Naive B cell (primary cell): ENCODE results near the gene KCNJ16. TPM values are rescaled to one million over a fixed set of nuclear protein-coding genes. Genes with fewer than 3 reads are reported as not detected.
A peak's percentile ranks its signal among the peaks of the same experiment; 100 is the strongest.

Experiments
- ATAC-seq, 2 donors: fragments of 150-1000 bp; cut with Tn5 transposase; 2 replicates each; pipeline ENCODE4 v1.10.0; 2021; ENCODE audit warnings: low read depth in 2 of 2, mild to moderate bottlenecking in 2 of 2, moderate library complexity in 2 of 2
- DNase-seq: peaks from one replicate; pipeline ENCODE4 v3.0.0; 2022
- H3K27ac Mint-ChIP-seq, 6 donors: one replicate each; pipeline ENCODE4 v1.8.0; 2020 to 2022; ENCODE audit warnings: mild to moderate bottlenecking in 6 of 6, mixed read lengths in 6 of 6, moderate library complexity in 5 of 6, inconsistent platforms in 2 of 6
- H3K27me3 Mint-ChIP-seq, 3 donors: one replicate each; pipeline ENCODE4 v1.8.0; 2021 to 2022; ENCODE audit warnings: mixed read lengths in 3 of 3, mild to moderate bottlenecking in 1 of 3
- H3K36me3 Mint-ChIP-seq, 2 donors: one replicate each; pipeline ENCODE4 v1.8.0; 2020 to 2022; ENCODE audit warnings: mixed read lengths in 2 of 2, inconsistent platforms in 1 of 2, mild to moderate bottlenecking in 1 of 2
- H3K4me1 Mint-ChIP-seq, 3 donors: one replicate each; pipeline ENCODE4 v1.8.0; 2020 to 2022; ENCODE audit warnings: mixed read lengths in 3 of 3, inconsistent platforms in 1 of 3, mild to moderate bottlenecking in 1 of 3, moderate library complexity in 1 of 3
- H3K4me3 Mint-ChIP-seq, 8 donors: one replicate each; pipeline ENCODE4 v1.8.0; 2020 to 2022; ENCODE audit warnings: mild to moderate bottlenecking in 8 of 8, mixed read lengths in 8 of 8, moderate library complexity in 8 of 8, inconsistent platforms in 2 of 8
- H3K9me3 Mint-ChIP-seq, 7 donors: one replicate each; pipeline ENCODE4 v1.8.0; 2020 to 2022; ENCODE audit warnings: mixed read lengths in 7 of 7, mild to moderate bottlenecking in 5 of 7, inconsistent platforms in 2 of 7, moderate library complexity in 1 of 7
- polyA plus RNA-seq, 6 donors: library from polyadenylated mRNA; unstranded; fragments of 300-500 nt; fragmentation: Illumina TruSeq; gene quantifications; one replicate each; pipeline ENCODE4 v1.2.3, GENCODE V29; 2021; ENCODE audit warnings: low read depth in 6 of 6

Gene KCNJ16
- polyA plus RNA-seq, 6 donors from 2014 or later = not detected

- no peak overlapping the region for H3K4me3 Mint-ChIP-seq
- no peak overlapping the region for H3K27ac Mint-ChIP-seq
- ATAC-seq (no peak), DNase-seq (no peak)
- no peaks in the 10 kb centered on the region for H3K36me3 Mint-ChIP-seq
- H3K9me3 Mint-ChIP-seq = no peaks in the 10 kb centered on the region
- H3K4me1 Mint-ChIP-seq = peaks cover 0 to 2% (median 0%) of the 10 kb centered on the region in 3 donors
- H3K27me3 Mint-ChIP-seq = no peaks in the 10 kb centered on the region
Observed at GRCh38 chr17:70073799-70074198, 1.2 kb upstream of the KCNJ16 start.

- Mint-ChIP-seq H3K4me3 (no peak overlapping the region), H3K9me3 (no peaks in the 10 kb centered on the region), H3K27me3 (no peaks in the 10 kb centered on the region), H3K4me1 (peaks cover 0 to 2% (median 0%) of the 10 kb centered on the region in 3 donors), H3K27ac (no peak overlapping the region), H3K36me3 (no peaks in the 10 kb centered on the region)
- no peak for DNase-seq
- no peak for ATAC-seq
Observed at GRCh38 chr17:70074236-70074830, 692 bp upstream of the KCNJ16 start.

GRCh38 chr17:70076189-70076588 lies 1.2 kb downstream of the KCNJ16 start:
- Mint-ChIP-seq H3K36me3 (no peaks in the 10 kb centered on the region), H3K4me1 (peaks cover 0 to 2% (median 0%) of the 10 kb centered on the region in 3 donors), H3K27me3 (no peaks in the 10 kb centered on the region), H3K4me3 (no peak overlapping the region), H3K9me3 (no peaks in the 10 kb centered on the region), H3K27ac (no peak overlapping the region)
- no peak for ATAC-seq
- DNase-seq = no peak

GRCh38 chr17:70076831-70077230 lies 1.8 kb downstream of the KCNJ16 start:
- no peaks in the 10 kb centered on the region for H3K36me3 Mint-ChIP-seq
- ATAC-seq (no peak), DNase-seq (no peak)
- no peaks in the 10 kb centered on the region for H3K27me3 Mint-ChIP-seq
- H3K4me3 Mint-ChIP-seq = no peak overlapping the region
- peaks cover 0 to 2% (median 0%) of the 10 kb centered on the region in 3 donors for H3K4me1 Mint-ChIP-seq
- H3K27ac Mint-ChIP-seq = no peak overlapping the region
- no peaks in the 10 kb centered on the region for H3K9me3 Mint-ChIP-seq

GRCh38 chr17:70078549-70078948 lies 3.5 kb downstream of the KCNJ16 start:
- peaks cover 0 to 2% (median 0%) of the 10 kb centered on the region in 3 donors for H3K4me1 Mint-ChIP-seq
- no peak for DNase-seq
- no peak overlapping the region for H3K27ac Mint-ChIP-seq
- no peak for ATAC-seq
- H3K36me3 Mint-ChIP-seq = no peaks in the 10 kb centered on the region
- no peaks in the 10 kb centered on the region for H3K9me3 Mint-ChIP-seq
- no peak overlapping the region for H3K4me3 Mint-ChIP-seq
- no peaks in the 10 kb centered on the region for H3K27me3 Mint-ChIP-seq

- Mint-ChIP-seq H3K27ac (no peak overlapping the region), H3K4me3 (no peak overlapping the region), H3K9me3 (no peaks in the 10 kb centered on the region), H3K4me1 (peaks cover 0 to 2% (median 0%) of the 10 kb centered on the region in 3 donors), H3K36me3 (no peaks in the 10 kb centered on the region), H3K27me3 (no peaks in the 10 kb centered on the region)
- DNase-seq (no peak), ATAC-seq (no peak)
Observed at GRCh38 chr17:70078994-70079531, 4.0 kb downstream of the KCNJ16 start.

GRCh38 chr17:70080541-70081347 lies 5.7 kb downstream of the KCNJ16 start:
- no peak overlapping the region for H3K27ac Mint-ChIP-seq
- no peak for DNase-seq
- no peaks in the 10 kb centered on the region for H3K27me3 Mint-ChIP-seq
- H3K4me3 Mint-ChIP-seq = no peak overlapping the region
- H3K9me3 Mint-ChIP-seq = no peaks in the 10 kb centered on the region
- H3K36me3 Mint-ChIP-seq = no peaks in the 10 kb centered on the region
- ATAC-seq = no peak
- no peaks in the 10 kb centered on the region for H3K4me1 Mint-ChIP-seq

- Mint-ChIP-seq H3K27ac (peak overlapping the region in 2 of 6 donors; percentile 5 to 36), H3K4me3 (no peak overlapping the region), H3K4me1 (no peaks in the 10 kb centered on the region), H3K27me3 (no peaks in the 10 kb centered on the region), H3K9me3 (no peaks in the 10 kb centered on the region), H3K36me3 (no peaks in the 10 kb centered on the region)
- DNase-seq = no peak
- ATAC-seq = no peak
Observed at GRCh38 chr17:70081885-70082284, 6.9 kb downstream of the KCNJ16 start.

GRCh38 chr17:70084476-70084875 lies 9.5 kb downstream of the KCNJ16 start:
- DNase-seq (no peak), ATAC-seq (no peak)
- peak overlapping the region in 1 of 8 donors; percentile 43 for H3K4me3 Mint-ChIP-seq
- no peaks in the 10 kb centered on the region for H3K9me3 Mint-ChIP-seq
- H3K27ac Mint-ChIP-seq = no peak overlapping the region
- no peaks in the 10 kb centered on the region for H3K4me1 Mint-ChIP-seq
- H3K36me3 Mint-ChIP-seq = no peaks in the 10 kb centered on the region
- H3K27me3 Mint-ChIP-seq = no peaks in the 10 kb centered on the region

GRCh38 chr17:70086516-70086915 lies 11.5 kb downstream of the KCNJ16 start:
- no peaks in the 10 kb centered on the region for H3K4me1 Mint-ChIP-seq
- no peaks in the 10 kb centered on the region for H3K9me3 Mint-ChIP-seq
- ATAC-seq (no peak), DNase-seq (no peak)
- no peak overlapping the region for H3K27ac Mint-ChIP-seq
- H3K4me3 Mint-ChIP-seq = no peak overlapping the region
- H3K36me3 Mint-ChIP-seq = no peaks in the 10 kb centered on the region
- H3K27me3 Mint-ChIP-seq = no peaks in the 10 kb centered on the region

- DNase-seq = no peak
- no peak overlapping the region for H3K27ac Mint-ChIP-seq
- no peaks in the 10 kb centered on the region for H3K27me3 Mint-ChIP-seq
- no peak for ATAC-seq
- H3K4me3 Mint-ChIP-seq = no peak overlapping the region
- no peaks in the 10 kb centered on the region for H3K9me3 Mint-ChIP-seq
- no peaks in the 10 kb centered on the region for H3K36me3 Mint-ChIP-seq
- H3K4me1 Mint-ChIP-seq = no peaks in the 10 kb centered on the region
Observed at GRCh38 chr17:70089513-70090148, 14.6 kb downstream of the KCNJ16 start.

- Mint-ChIP-seq H3K4me1 (no peaks in the 10 kb centered on the region), H3K27me3 (no peaks in the 10 kb centered on the region), H3K4me3 (no peak overlapping the region), H3K36me3 (no peaks in the 10 kb centered on the region), H3K9me3 (no peaks in the 10 kb centered on the region), H3K27ac (no peak overlapping the region)
- ATAC-seq (no peak), DNase-seq (no peak)
Observed at GRCh38 chr17:70091005-70091568, 16.1 kb downstream of the KCNJ16 start.

- H3K4me3 Mint-ChIP-seq = no peak overlapping the region
Observed at GRCh38 chr17:70091696-70092095, 16.7 kb downstream of the KCNJ16 start.

More at GRCh38 chr17:70091696-70092095, 16.7 kb downstream of the KCNJ16 start:
- no peak for ATAC-seq
- H3K9me3 Mint-ChIP-seq = no peaks in the 10 kb centered on the region
- H3K27me3 Mint-ChIP-seq = no peaks in the 10 kb centered on the region
- no peaks in the 10 kb centered on the region for H3K36me3 Mint-ChIP-seq
- DNase-seq = no peak
- no peaks in the 10 kb centered on the region for H3K4me1 Mint-ChIP-seq
- no peak overlapping the region for H3K27ac Mint-ChIP-seq
